LNCaP clone FGC (cell line): ENCODE data around the gene KLHL7.

ENCODE experiments used
- DNase-seq: peaks from one replicate; pipeline ENCODE4 v3.0.0-alpha.2; 2011; ENCODE audit warnings: low read depth
- H3K4me3 ChIP-seq: 2 replicates; pipeline ENCODE4 v1.5.1; 2011; ENCODE audit warnings: mild to moderate bottlenecking, low read depth, low read length, control low read depth
- CTCF ChIP-seq: IDR thresholded peaks from 2 replicates; pipeline ENCODE4 v1.5.1; 2012; ENCODE audit warnings: mild to moderate bottlenecking; ENCODE audit not compliant: control insufficient read depth, insufficient read depth; ENCODE audit errors: extremely low read depth

The KLHL7 gene

GRCh38 chr7:23136216-23136615 is 30.6 kb downstream of the KLHL7 start:
- no peak for DNase-seq
- no peak overlapping the region for H3K4me3 ChIP-seq
- TF ChIP-seq CTCF: no peak

- no peak for TF ChIP-seq CTCF
- no peak for DNase-seq
- H3K4me3 ChIP-seq: no peak overlapping the region
These were observed 52.1 kb downstream of the KLHL7 start for GRCh38 chr7:23157679-23158078.

GRCh38 chr7:23158546-23158945 is 53.0 kb downstream of the KLHL7 start:
- DNase-seq: no peak
- no peak for TF ChIP-seq CTCF

GRCh38 chr7:23161482-23161881 is 55.9 kb downstream of the KLHL7 start:
- TF ChIP-seq CTCF: no peak
- DNase-seq: no peak
- H3K4me3 ChIP-seq: no peak overlapping the region

More at GRCh38 chr7:23158546-23158945, 53.0 kb downstream of the KLHL7 start:
- H3K4me3 ChIP-seq: no peak overlapping the region

- no peak for TF ChIP-seq CTCF
- DNase-seq: no peak
- H3K4me3 ChIP-seq: no peak overlapping the region
These were observed 59.3 kb downstream of the KLHL7 start for GRCh38 chr7:23164846-23165245.

- no peak for DNase-seq
- no peak overlapping the region for H3K4me3 ChIP-seq
- TF ChIP-seq CTCF: no peak
These were observed 59.7 kb downstream of the KLHL7 start for GRCh38 chr7:23165316-23165715.

- DNase-seq: no peak
- no peak for TF ChIP-seq CTCF
- no peak overlapping the region for H3K4me3 ChIP-seq
These were observed 62.1 kb downstream of the KLHL7 start for GRCh38 chr7:23167691-23168090.
